Loucy (cell line): ENCODE data around the gene GRB10.

Experiments
- EZH2phosphoT487 ChIP-seq: fragments of 200-600 bp; IDR thresholded peaks from 2 replicates; pipeline ENCODE4 v1.6.1; 2018; ENCODE audit warnings: antibody characterized with exemption, mild to moderate bottlenecking, moderate library complexity, borderline replicate concordance
- TF ChIP-seq, protein P1 (sequence below): fragments of 200-600 bp; sonication (generic); conservative IDR thresholded peaks from 2 replicates; pipeline ENCODE4 v1.5.1; 2014; ENCODE audit warnings: mild to moderate bottlenecking, antibody characterized with exemption, low read length

DNA sequence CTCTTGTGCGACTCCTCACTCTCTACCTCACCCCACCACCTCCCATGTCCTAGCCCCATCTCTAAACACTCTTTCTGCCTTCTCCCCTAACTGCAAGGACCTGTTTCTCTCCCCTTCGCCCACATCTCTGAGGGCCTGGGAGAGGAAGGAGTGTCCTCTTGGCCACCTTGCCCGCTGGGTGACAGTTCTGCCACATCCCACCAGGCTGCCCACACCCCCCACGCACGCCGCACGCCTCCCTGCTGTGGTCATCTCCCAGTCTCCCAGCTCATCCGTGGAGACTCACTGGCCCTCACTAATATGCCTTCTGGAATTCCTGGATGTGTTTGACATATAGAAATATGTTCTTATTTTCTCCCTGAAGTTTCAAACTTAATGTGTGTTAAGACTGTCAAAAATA, 48.5 kb downstream of the GRB10 start:
- TF ChIP-seq, protein P1, sequence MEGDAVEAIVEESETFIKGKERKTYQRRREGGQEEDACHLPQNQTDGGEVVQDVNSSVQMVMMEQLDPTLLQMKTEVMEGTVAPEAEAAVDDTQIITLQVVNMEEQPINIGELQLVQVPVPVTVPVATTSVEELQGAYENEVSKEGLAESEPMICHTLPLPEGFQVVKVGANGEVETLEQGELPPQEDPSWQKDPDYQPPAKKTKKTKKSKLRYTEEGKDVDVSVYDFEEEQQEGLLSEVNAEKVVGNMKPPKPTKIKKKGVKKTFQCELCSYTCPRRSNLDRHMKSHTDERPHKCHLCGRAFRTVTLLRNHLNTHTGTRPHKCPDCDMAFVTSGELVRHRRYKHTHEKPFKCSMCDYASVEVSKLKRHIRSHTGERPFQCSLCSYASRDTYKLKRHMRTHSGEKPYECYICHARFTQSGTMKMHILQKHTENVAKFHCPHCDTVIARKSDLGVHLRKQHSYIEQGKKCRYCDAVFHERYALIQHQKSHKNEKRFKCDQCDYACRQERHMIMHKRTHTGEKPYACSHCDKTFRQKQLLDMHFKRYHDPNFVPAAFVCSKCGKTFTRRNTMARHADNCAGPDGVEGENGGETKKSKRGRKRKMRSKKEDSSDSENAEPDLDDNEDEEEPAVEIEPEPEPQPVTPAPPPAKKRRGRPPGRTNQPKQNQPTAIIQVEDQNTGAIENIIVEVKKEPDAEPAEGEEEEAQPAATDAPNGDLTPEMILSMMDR = no peak
- no peak for TF ChIP-seq EZH2phosphoT487
